Loucy (cell line): ENCODE measurements around the gene ARHGAP11A.

Experiments used
- H2AFZ ChIP-seq: fragments of 200-600 bp; sonication (generic); 2 replicates; pipeline ENCODE4 v1.6.0; 2016; ENCODE audit warnings: antibody characterized with exemption, mild to moderate bottlenecking, low read length, moderate library complexity
- H3F3A ChIP-seq: fragments of 200-600 bp; 2 replicates; pipeline ENCODE4 v1.6.0; 2016; ENCODE audit warnings: antibody characterized with exemption, low read depth, mild to moderate bottlenecking
- H3K27me3 ChIP-seq: fragments of 200-600 bp; sonication (generic); 2 replicates; pipeline ENCODE4 v1.6.1; 2014; ENCODE audit warnings: low read length, mild to moderate bottlenecking; ENCODE audit not compliant: insufficient read depth, poor library complexity, severe bottlenecking
- H3K36me3 ChIP-seq: fragments of 200-600 bp; sonication (generic); 2 replicates; pipeline ENCODE4 v1.6.1; 2016; ENCODE audit warnings: low read length; ENCODE audit not compliant: insufficient read depth
- H3K4me1 ChIP-seq: fragments of 200-600 bp; sonication (generic); 2 replicates; pipeline ENCODE4 v1.5.1; 2014; ENCODE audit warnings: low read length, mild to moderate bottlenecking; ENCODE audit not compliant: insufficient read depth, poor library complexity, severe bottlenecking
- H3K4me2 ChIP-seq: fragments of 200-600 bp; sonication (generic); 2 replicates; pipeline ENCODE4 v1.6.0; 2014; ENCODE audit warnings: antibody characterized with exemption, low read length, low read depth, mild to moderate bottlenecking; ENCODE audit not compliant: poor library complexity, severe bottlenecking
- H3K4me3 ChIP-seq: fragments of 200-600 bp; sonication (generic); 2 replicates; pipeline ENCODE4 v1.5.1; 2014; ENCODE audit warnings: low read length, mild to moderate bottlenecking, mixed read lengths; ENCODE audit not compliant: poor library complexity, severe bottlenecking
- H3K79me2 ChIP-seq: fragments of 200-600 bp; sonication (generic); 2 replicates; pipeline ENCODE4 v1.6.1; 2014; ENCODE audit warnings: low read length; ENCODE audit not compliant: insufficient read depth
- H3K9ac ChIP-seq: fragments of 200-600 bp; sonication (generic); 2 replicates; pipeline ENCODE4 v1.6.0; 2014; ENCODE audit warnings: mild to moderate bottlenecking, low read depth, low read length, moderate library complexity; ENCODE audit not compliant: poor library complexity, severe bottlenecking
- H3K9me2 ChIP-seq: fragments of 200-600 bp; sonication (generic); replicated peaks from 2 replicates; pipeline ENCODE4 v1.6.1; 2016; ENCODE audit warnings: low read depth, low read length, mixed read lengths
- H3K9me3 ChIP-seq: fragments of 200-600 bp; sonication (generic); 2 replicates; pipeline ENCODE4 v1.6.1; 2014; ENCODE audit warnings: mild to moderate bottlenecking, antibody characterized with exemption, low read length, low read depth; ENCODE audit not compliant: insufficient read depth
- H4K20me1 ChIP-seq: fragments of 200-600 bp; sonication (generic); 2 replicates; pipeline ENCODE4 v1.6.0; 2014; ENCODE audit warnings: antibody characterized with exemption, low read length, mild to moderate bottlenecking; ENCODE audit not compliant: insufficient read depth, poor library complexity, severe bottlenecking
- EZH2phosphoT487 ChIP-seq: fragments of 200-600 bp; IDR thresholded peaks from 2 replicates; pipeline ENCODE4 v1.6.1; 2018; ENCODE audit warnings: antibody characterized with exemption, mild to moderate bottlenecking, moderate library complexity, borderline replicate concordance
- TF ChIP-seq, protein P1 (sequence below): fragments of 200-600 bp; sonication (generic); conservative IDR thresholded peaks from 2 replicates; pipeline ENCODE4 v1.5.1; 2014; ENCODE audit warnings: mild to moderate bottlenecking, antibody characterized with exemption, low read length

The ARHGAP11A gene

DNA sequence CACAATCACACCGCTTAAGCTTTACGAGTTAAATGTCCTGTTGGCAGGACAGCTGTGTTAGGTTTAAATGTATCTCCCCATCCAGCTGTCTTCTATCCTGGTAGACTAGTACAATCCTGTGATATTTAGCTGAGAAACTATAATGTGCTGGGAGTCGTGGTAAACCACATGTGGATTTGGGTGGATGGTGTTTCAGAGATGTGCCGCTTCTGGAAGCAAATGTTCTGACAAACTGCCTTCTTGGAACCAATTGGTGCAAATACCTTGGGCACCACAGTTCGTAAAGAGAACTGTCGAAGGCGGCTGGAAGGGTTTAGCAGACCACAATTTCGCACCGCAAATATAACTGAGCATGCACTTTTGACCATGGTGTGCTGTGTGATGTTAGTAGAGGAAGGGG, 41.2 kb downstream of the ARHGAP11A start:
- no peaks in the 10 kb centered on the region for H3K27me3 ChIP-seq
- H3K79me2 ChIP-seq: no peaks in the 10 kb centered on the region
- H3K9ac ChIP-seq: no peak overlapping the region
- H3F3A ChIP-seq: peaks cover 11% of the 10 kb centered on the region; the same call in 1 of the 2 replicates
- no peaks in the 10 kb centered on the region for H3K9me2 ChIP-seq
- no peaks in the 10 kb centered on the region for H3K36me3 ChIP-seq
- peak overlapping the region; percentile 34 for H3K4me3 ChIP-seq
- no peak overlapping the region for H2AFZ ChIP-seq
- H4K20me1 ChIP-seq: no peaks in the 10 kb centered on the region
- peaks cover 23% of the 10 kb centered on the region for H3K4me1 ChIP-seq
- no peaks in the 10 kb centered on the region for H3K9me3 ChIP-seq
- peak overlapping the region; percentile 65 for H3K4me2 ChIP-seq
- TF ChIP-seq, protein P1, sequence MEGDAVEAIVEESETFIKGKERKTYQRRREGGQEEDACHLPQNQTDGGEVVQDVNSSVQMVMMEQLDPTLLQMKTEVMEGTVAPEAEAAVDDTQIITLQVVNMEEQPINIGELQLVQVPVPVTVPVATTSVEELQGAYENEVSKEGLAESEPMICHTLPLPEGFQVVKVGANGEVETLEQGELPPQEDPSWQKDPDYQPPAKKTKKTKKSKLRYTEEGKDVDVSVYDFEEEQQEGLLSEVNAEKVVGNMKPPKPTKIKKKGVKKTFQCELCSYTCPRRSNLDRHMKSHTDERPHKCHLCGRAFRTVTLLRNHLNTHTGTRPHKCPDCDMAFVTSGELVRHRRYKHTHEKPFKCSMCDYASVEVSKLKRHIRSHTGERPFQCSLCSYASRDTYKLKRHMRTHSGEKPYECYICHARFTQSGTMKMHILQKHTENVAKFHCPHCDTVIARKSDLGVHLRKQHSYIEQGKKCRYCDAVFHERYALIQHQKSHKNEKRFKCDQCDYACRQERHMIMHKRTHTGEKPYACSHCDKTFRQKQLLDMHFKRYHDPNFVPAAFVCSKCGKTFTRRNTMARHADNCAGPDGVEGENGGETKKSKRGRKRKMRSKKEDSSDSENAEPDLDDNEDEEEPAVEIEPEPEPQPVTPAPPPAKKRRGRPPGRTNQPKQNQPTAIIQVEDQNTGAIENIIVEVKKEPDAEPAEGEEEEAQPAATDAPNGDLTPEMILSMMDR: no peak
- no peak for TF ChIP-seq EZH2phosphoT487

DNA sequence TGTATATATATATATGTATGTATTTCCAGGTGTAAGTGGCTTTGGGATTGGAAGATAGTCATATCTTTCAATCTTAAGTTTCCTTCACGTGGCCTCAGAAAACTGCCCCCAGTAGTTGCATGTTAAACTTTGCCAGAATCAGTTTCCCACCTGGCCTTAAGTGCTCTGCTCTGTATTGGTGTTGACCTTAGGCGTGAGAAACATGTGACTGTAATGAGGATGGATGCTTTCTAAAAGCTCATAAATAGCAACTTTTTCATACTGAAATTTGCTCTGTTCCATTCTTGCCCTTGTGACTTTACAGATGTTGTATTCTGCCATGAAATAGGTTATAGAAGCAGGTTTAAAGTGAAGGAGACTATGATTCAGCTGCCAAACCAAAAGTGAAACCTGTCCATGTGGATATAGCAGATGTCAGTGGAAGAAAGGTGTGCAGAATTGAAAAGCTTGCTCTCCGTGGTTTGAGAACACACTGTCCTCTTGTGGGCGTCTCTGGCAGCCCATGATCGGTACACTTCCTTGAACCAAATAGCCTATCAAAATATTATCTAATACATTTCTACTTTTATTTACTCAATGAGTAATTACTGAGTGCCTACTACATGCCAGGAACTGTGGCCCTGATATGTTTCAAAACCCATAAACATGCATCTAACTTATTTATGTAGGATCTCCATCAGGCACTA, 42.0 kb downstream of the ARHGAP11A start:
- no peaks in the 10 kb centered on the region for H3K27me3 ChIP-seq
- peak overlapping the region; percentile 36 for H3K4me2 ChIP-seq
- no peaks in the 10 kb centered on the region for H3K36me3 ChIP-seq
- no peaks in the 10 kb centered on the region for H3K9me3 ChIP-seq
- TF ChIP-seq, protein P1: peak; percentile 49
- no peak for TF ChIP-seq EZH2phosphoT487
- peaks cover 11% of the 10 kb centered on the region; the same call in 1 of the 2 replicates for H3F3A ChIP-seq
- H3K9me2 ChIP-seq: no peaks in the 10 kb centered on the region
- peak overlapping the region; percentile 8 for H3K4me3 ChIP-seq
- H3K79me2 ChIP-seq: no peaks in the 10 kb centered on the region
- H4K20me1 ChIP-seq: no peaks in the 10 kb centered on the region
- peaks cover 23% of the 10 kb centered on the region for H3K4me1 ChIP-seq
- no peak overlapping the region for H3K9ac ChIP-seq
- no peak overlapping the region for H2AFZ ChIP-seq

DNA sequence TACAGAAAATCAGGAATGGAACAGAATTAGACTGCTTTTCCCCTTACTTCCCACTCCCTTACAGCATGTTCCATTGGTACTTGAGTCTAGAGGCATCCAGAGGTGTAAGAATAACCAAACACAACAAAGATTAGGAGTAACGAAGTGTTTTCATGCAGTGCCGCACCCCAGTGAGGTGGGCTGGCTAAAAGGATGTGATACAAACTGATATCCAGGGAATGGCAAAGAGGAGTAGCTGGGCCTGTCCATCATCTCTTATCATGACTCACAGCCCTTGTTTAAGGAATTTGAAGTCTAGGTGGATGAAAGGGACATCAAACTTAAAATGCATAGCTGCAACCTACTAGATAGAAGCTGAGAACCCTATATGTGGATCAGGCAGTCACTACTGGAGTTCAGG, 42.6 kb downstream of the ARHGAP11A start:
- H2AFZ ChIP-seq: no peak overlapping the region
- no peaks in the 10 kb centered on the region for H3K79me2 ChIP-seq
- H3K36me3 ChIP-seq: no peaks in the 10 kb centered on the region
- peaks cover 23% of the 10 kb centered on the region for H3K4me1 ChIP-seq
- H3K9me2 ChIP-seq: no peaks in the 10 kb centered on the region
- no peaks in the 10 kb centered on the region for H4K20me1 ChIP-seq
- TF ChIP-seq, protein P1: no peak
- no peak for TF ChIP-seq EZH2phosphoT487
- peaks cover 11% of the 10 kb centered on the region; the same call in 1 of the 2 replicates for H3F3A ChIP-seq
- no peaks in the 10 kb centered on the region for H3K9me3 ChIP-seq
- no peaks in the 10 kb centered on the region for H3K27me3 ChIP-seq
- H3K9ac ChIP-seq: no peak overlapping the region
- H3K4me3 ChIP-seq: no peak overlapping the region
- H3K4me2 ChIP-seq: no peak overlapping the region
